BE2C (cell line): ENCODE data around the gene CCDC141.
"Not testable (repeated sequence)": the region's sequence is repeated elsewhere in the genome, so short reads cannot be mapped to it uniquely, and the experiment has no call there.

Experiments
- DNase-seq: peaks from one replicate; pipeline ENCODE4 v3.0.0-alpha.2; 2020
- H3K27me3 ChIP-seq: fragments of 250-450 bp; sonication (Bioruptor Pico); 2 replicates; pipeline ENCODE4 v1.5.1; 2020; ENCODE audit warnings: mild to moderate bottlenecking
- H3K36me3 ChIP-seq: fragments of 250-450 bp; sonication (Bioruptor Pico); 2 replicates; pipeline ENCODE4 v1.5.1; 2020; ENCODE audit warnings: mild to moderate bottlenecking
- H3K4me1 ChIP-seq: fragments of 250-450 bp; sonication (Bioruptor Pico); 2 replicates; pipeline ENCODE4 v1.5.1; 2020
- H3K4me3 ChIP-seq: 2 replicates; pipeline ENCODE4 v1.5.1; 2011; ENCODE audit warnings: low read depth, low read length
- H3K9me3 ChIP-seq: fragments of 250-450 bp; sonication (Bioruptor Pico); 2 replicates; pipeline ENCODE4 v1.5.1; 2020
- TF ChIP-seq, protein P1 (sequence below): IDR thresholded peaks from 2 replicates; pipeline ENCODE4 v1.5.1; 2012; ENCODE audit warnings: mild to moderate bottlenecking, low read depth, low read length

Gene CCDC141

DNA sequence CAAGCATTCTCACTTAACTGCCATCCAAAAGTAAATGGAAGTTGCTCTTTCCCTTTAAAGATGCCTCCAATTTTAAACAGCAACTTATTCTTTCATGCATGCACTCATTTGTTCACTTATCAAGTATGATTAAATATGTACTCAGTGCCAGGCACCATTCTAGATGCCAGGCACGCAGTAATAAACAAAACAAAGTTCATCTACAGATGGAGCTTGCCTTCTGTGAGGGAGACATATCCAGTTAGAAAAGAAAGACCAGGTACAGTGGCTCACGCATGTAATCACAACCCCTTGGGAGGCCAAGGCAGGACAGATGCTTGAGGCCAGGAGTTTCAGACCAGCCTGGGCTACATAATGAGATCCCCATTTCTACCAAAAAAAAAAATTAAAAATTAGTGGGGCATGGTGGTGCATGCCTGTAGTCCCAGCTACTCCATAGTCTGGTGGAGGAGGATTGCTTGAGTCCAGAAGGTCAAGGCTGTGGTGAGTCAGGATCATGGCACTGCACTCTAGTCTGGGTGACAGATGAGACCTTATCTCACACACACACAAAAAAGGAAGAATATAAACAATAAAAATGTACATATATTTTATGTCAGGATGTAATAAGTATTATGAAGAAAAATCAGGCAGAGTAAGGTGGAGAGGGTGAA lies 19.2 kb upstream of the CCDC141 start:
- no peak for DNase-seq
- Histone ChIP-seq H3K36me3 (no peaks in the 10 kb centered on the region), H3K27me3 (no peaks in the 10 kb centered on the region), H3K4me1 (no peaks in the 10 kb centered on the region), H3K4me3 (no peak overlapping the region), H3K9me3 (no peaks in the 10 kb centered on the region)
- TF ChIP-seq, protein P1, sequence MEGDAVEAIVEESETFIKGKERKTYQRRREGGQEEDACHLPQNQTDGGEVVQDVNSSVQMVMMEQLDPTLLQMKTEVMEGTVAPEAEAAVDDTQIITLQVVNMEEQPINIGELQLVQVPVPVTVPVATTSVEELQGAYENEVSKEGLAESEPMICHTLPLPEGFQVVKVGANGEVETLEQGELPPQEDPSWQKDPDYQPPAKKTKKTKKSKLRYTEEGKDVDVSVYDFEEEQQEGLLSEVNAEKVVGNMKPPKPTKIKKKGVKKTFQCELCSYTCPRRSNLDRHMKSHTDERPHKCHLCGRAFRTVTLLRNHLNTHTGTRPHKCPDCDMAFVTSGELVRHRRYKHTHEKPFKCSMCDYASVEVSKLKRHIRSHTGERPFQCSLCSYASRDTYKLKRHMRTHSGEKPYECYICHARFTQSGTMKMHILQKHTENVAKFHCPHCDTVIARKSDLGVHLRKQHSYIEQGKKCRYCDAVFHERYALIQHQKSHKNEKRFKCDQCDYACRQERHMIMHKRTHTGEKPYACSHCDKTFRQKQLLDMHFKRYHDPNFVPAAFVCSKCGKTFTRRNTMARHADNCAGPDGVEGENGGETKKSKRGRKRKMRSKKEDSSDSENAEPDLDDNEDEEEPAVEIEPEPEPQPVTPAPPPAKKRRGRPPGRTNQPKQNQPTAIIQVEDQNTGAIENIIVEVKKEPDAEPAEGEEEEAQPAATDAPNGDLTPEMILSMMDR: no peak

DNA sequence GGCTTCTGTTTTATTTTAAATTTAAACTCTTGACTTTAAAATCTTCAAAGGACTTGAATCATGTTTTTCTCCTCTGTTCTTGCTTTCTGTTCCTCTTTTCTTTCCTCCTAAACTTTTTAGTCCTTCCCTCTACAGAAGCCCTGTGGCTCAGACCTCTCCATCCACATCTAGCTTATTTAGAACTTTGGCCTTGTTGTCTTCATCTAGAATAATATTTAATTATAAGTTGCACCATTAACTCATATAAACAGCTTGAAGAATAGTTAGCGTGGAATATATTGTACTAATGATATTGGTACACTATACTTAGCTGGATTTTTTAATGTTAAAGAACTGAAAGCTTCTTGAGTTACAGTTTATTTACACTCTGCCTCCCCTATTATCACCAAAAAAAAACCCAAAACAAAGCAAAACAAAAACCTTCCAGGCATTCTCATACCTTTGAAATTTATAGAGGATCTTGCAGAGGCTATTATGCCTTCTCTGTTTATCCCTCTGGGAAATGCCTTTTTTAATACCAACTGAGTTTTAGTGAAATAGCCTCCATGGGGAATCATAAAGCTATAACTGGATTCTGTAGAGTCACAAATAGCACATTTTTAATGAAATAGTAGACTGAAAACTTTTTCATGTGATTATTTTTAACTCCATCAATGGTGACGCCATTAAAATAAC lies 9.2 kb upstream of the CCDC141 start:
- DNase-seq: no peak
- Histone ChIP-seq H3K4me3 (no peak overlapping the region), H3K4me1 (no peaks in the 10 kb centered on the region), H3K27me3 (no peaks in the 10 kb centered on the region), H3K9me3 (no peaks in the 10 kb centered on the region), H3K36me3 (no peaks in the 10 kb centered on the region)
- TF ChIP-seq, protein P1: no peak

DNA sequence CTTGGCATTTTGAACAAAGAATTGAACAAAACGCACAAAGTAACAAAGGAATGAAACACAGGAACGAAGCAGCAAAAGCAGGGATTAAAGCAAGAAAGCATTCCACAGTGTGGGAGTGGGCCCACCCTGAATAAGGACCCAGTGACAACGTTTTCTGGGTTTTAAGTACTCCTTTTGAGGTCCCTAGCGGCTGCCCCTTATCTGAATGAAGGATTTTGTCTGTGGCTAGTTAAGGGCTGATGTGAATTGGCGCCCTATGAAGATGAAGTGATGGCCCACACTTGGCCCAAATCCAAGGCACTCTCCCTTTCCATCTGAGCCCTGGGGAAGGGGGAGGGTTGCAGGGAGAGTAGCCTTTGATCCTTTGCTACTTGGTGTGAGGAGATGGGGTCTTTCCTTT lies 7.8 kb upstream of the CCDC141 start:
- no peaks in the 10 kb centered on the region for H3K36me3 ChIP-seq
- no peaks in the 10 kb centered on the region for H3K4me1 ChIP-seq
- H3K27me3 ChIP-seq: no peaks in the 10 kb centered on the region
- H3K4me3 ChIP-seq: no peak overlapping the region
- DNase-seq: no peak
- TF ChIP-seq, protein P1: no peak
- no peaks in the 10 kb centered on the region for H3K9me3 ChIP-seq

DNA sequence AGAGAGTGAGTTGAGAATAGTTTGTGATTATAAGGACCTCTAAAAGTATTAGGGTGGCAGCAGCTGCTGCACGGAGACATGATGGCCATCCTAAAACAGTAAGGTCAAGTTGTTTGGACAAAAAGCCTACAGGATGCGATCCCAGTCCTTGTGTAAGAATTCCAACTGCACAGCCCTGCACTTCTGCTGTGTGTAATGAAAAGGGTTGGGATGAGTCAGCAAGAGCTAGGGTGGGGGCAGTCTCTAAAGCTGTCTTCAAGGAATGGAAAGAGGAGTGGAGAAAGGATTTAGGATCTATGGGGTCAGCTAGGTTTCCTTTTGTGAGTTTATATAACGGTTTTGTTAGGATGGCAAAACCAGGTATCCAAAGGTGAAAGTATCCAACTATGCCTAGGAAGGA lies 3.6 kb upstream of the CCDC141 start:
- not testable (repeated sequence) for H3K4me3 ChIP-seq, H3K27me3 ChIP-seq, H3K9me3 ChIP-seq, H3K36me3 ChIP-seq, H3K4me1 ChIP-seq, DNase-seq

DNA sequence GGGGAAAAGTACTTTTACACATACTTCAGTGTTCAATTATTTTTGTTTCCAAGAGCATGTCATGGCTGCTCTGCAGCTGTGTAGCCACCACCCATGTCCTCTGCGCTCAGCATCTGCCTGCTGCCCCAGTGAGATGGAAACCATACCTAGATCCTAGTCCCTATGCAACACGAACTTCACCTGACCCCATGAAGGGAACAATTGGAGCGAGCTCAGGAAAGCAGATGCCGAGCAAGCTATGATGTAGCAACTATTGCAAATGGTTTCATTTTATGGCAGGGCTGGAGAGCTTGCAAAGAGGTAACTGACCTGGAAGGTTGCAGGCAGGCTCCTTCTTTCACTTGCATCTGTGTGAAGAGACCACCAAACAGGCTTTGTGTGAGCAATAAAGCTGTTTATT lies 1.3 kb upstream of the CCDC141 start:
- no peaks in the 10 kb centered on the region for H3K36me3 ChIP-seq
- no peaks in the 10 kb centered on the region for H3K9me3 ChIP-seq
- TF ChIP-seq, protein P1: no peak
- no peak overlapping the region for H3K4me3 ChIP-seq
- no peak for DNase-seq
- H3K4me1 ChIP-seq: no peaks in the 10 kb centered on the region
- no peaks in the 10 kb centered on the region for H3K27me3 ChIP-seq

DNA sequence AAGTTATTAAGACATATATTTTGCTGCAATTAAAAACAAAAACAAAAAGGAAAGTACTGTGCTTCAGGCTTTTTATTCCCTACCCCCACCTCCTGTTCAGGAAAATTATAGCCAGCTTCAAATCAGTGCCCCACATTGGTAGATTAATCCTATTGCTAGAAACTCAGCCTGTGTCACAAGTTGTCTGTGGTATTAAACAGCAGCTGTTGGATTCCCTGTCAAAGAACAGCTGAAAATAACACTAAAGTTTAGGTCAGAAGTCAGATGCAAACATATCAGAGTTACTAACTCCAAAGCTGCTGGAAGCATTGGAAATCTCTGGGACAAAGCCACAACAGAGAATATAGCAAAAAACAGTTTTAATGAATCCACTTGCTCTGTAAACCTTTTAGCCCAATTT lies 818 bp upstream of the CCDC141 start:
- Histone ChIP-seq H3K4me1 (no peaks in the 10 kb centered on the region), H3K4me3 (no peak overlapping the region), H3K9me3 (no peaks in the 10 kb centered on the region), H3K36me3 (no peaks in the 10 kb centered on the region), H3K27me3 (no peaks in the 10 kb centered on the region)
- TF ChIP-seq, protein P1: no peak
- no peak for DNase-seq
